ENCODE results near the gene IRF6.
A peak's percentile ranks its signal among the peaks of the same experiment; 100 is the strongest.
"Not testable (repeated sequence)": the region's sequence is repeated elsewhere in the genome, so short reads cannot be mapped to it uniquely, and the experiment has no call there.

The IRF6 gene

GRCh38 chr1:209805341-209805781 is 581 bp downstream of the IRF6 start:
- H3K4me3 ChIP-seq (ENCODE audit: low read depth, low read length), result peak overlapping the region; percentile 95
- DNase-seq (ENCODE audit: low read depth), result no peak
- TF ChIP-seq CTCF (IDR thresholded peaks at IDR 0.05; ENCODE audit: control insufficient read depth, extremely low read depth, insufficient read depth), result no peak

GRCh38 chr1:209803568-209803967 is 2.4 kb downstream of the IRF6 start:
- no peak for DNase-seq (ENCODE audit: low read depth)
- TF ChIP-seq CTCF (IDR thresholded peaks at IDR 0.05; ENCODE audit: control insufficient read depth, extremely low read depth, insufficient read depth), result no peak
- 0 out of 2 replicates have a peak overlapping the region, but pooled peaks have one; percentile 8 for H3K4me3 ChIP-seq (ENCODE audit: low read depth, low read length)

GRCh38 chr1:209802780-209803152 is 3.2 kb downstream of the IRF6 start:
- H3K4me3 ChIP-seq (ENCODE audit: low read depth, low read length), result no peak overlapping the region
- no peak for DNase-seq (ENCODE audit: low read depth)
- no peak for TF ChIP-seq CTCF (IDR thresholded peaks at IDR 0.05; ENCODE audit: control insufficient read depth, extremely low read depth, insufficient read depth)

GRCh38 chr1:209802117-209802779 is 3.7 kb downstream of the IRF6 start:
- peak overlapping the region; percentile 26 for H3K4me3 ChIP-seq (ENCODE audit: low read depth, low read length)
- no peak for TF ChIP-seq CTCF (IDR thresholded peaks at IDR 0.05; ENCODE audit: control insufficient read depth, extremely low read depth, insufficient read depth)
- DNase-seq (ENCODE audit: low read depth), result peak; percentile 93

GRCh38 chr1:209800984-209801834 is 4.7 kb downstream of the IRF6 start:
- no peak for TF ChIP-seq CTCF (IDR thresholded peaks at IDR 0.05; ENCODE audit: control insufficient read depth, extremely low read depth, insufficient read depth)
- peak; percentile 70 for DNase-seq (ENCODE audit: low read depth)
- H3K4me3 ChIP-seq (ENCODE audit: low read depth, low read length), result peak overlapping the region; percentile 26

- H3K4me3 ChIP-seq (ENCODE audit: low read depth, low read length), result no peak overlapping the region
- no peak for DNase-seq (ENCODE audit: low read depth)
- TF ChIP-seq CTCF (IDR thresholded peaks at IDR 0.05; ENCODE audit: control insufficient read depth, extremely low read depth, insufficient read depth), result no peak
These were observed 7.8 kb downstream of the IRF6 start for GRCh38 chr1:209797978-209798639.

- DNase-seq (ENCODE audit: low read depth); H3K4me3 ChIP-seq (ENCODE audit: low read depth, low read length): not testable (repeated sequence)
These were observed 12.2 kb downstream of the IRF6 start for GRCh38 chr1:209793711-209794110.

All from LNCaP clone FGC (cell line).